DND-41 (cell line): ENCODE results near the gene TTLL5.

Experiments
- ATAC-seq: fragments of 200-7000 bp; cut with Tn5 transposase; 3 replicates; pipeline ENCODE4 v1.9.1; 2021; ENCODE audit warnings: low read depth; ENCODE audit not compliant: insufficient read depth
- DNase-seq: peaks from one replicate; pipeline ENCODE4 v3.0.0-alpha.2; 2020
- H2AFZ ChIP-seq: 2 replicates; pipeline ENCODE4 v1.6.0; 2012; ENCODE audit warnings: low read depth, low read length
- H3K27ac ChIP-seq: 2 replicates; pipeline ENCODE4 v1.5.1; 2012; ENCODE audit warnings: low read length, inconsistent platforms
- H3K27me3 ChIP-seq: fragments of 200-600 bp; sonication (generic); 2 replicates; pipeline ENCODE4 v1.6.0; 2012; ENCODE audit warnings: low read length, mild to moderate bottlenecking, inconsistent platforms; ENCODE audit not compliant: insufficient read depth, poor library complexity
- H3K36me3 ChIP-seq: 2 replicates; pipeline ENCODE4 v1.5.1; 2012; ENCODE audit warnings: low read length, inconsistent platforms; ENCODE audit not compliant: insufficient read depth
- H3K4me1 ChIP-seq: 2 replicates; pipeline ENCODE4 v1.5.1; 2012; ENCODE audit warnings: mild to moderate bottlenecking, low read length; ENCODE audit not compliant: insufficient read depth
- H3K4me2 ChIP-seq: 2 replicates; pipeline ENCODE4 v1.6.0; 2012; ENCODE audit warnings: mild to moderate bottlenecking, moderate library complexity, low read length, inconsistent platforms; ENCODE audit not compliant: insufficient read depth
- H3K4me3 ChIP-seq, 2 experiments: fragments of 200-600 bp in 1 of 2; shearing (Covaris generic) in 1 of 2; 2 replicates each; pipeline ENCODE4 v1.5.1; 2012 to 2016; ENCODE audit warnings: inconsistent platforms in 2 of 2, low read length in 2 of 2, mild to moderate bottlenecking in 2 of 2, low read depth in 1 of 2, moderate library complexity in 1 of 2
- H3K79me2 ChIP-seq: 2 replicates; pipeline ENCODE4 v1.6.0; 2012; ENCODE audit warnings: low read length, inconsistent platforms; ENCODE audit not compliant: insufficient read depth
- H3K9ac ChIP-seq: 2 replicates; pipeline ENCODE4 v1.6.0; 2012; ENCODE audit warnings: low read depth, mild to moderate bottlenecking, inconsistent platforms, low read length, moderate library complexity
- H3K9me3 ChIP-seq: 2 replicates; pipeline ENCODE4 v1.5.1; 2012; ENCODE audit warnings: low read length, moderate library complexity, mild to moderate bottlenecking, inconsistent platforms; ENCODE audit not compliant: insufficient read depth, severe bottlenecking
- H4K20me1 ChIP-seq: 2 replicates; pipeline ENCODE4 v1.6.0; 2012; ENCODE audit warnings: low read length; ENCODE audit not compliant: insufficient read depth
- EZH2 ChIP-seq: IDR thresholded peaks from 3 replicates; pipeline ENCODE4 v1.6.1; 2012; ENCODE audit warnings: borderline replicate concordance, low read depth, mild to moderate bottlenecking, moderate library complexity, low read length, inconsistent platforms; ENCODE audit not compliant: severe bottlenecking
- TF ChIP-seq, protein P1 (sequence below): IDR thresholded peaks from 2 replicates; pipeline ENCODE4 v1.5.1; 2012; ENCODE audit warnings: borderline replicate concordance, low read length, moderate library complexity, mild to moderate bottlenecking; ENCODE audit not compliant: poor library complexity, severe bottlenecking; ENCODE audit errors: extremely low read depth

Gene TTLL5

DNA sequence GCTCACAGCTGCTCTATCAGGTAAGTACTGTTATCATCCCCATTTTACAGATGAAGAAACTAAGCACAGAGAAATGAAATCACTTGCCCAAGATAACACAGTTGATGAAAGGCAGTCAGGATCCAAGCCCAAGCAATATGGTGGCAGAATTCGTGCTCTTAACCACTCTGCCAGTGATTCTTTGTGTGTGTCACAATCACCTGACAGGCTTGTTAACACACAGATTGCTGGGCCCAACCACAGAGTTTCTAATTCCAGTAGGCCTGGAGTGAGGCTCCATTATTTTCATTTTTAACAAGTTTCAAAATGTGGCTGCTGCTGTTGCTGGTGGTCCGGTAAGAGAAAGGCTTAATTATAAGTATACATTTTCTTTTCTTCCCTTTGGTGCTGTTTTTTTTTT, 186.5 kb downstream of the TTLL5 start:
- Histone ChIP-seq H4K20me1 (no peaks in the 10 kb centered on the region), H3K4me2 (no peak overlapping the region), H3K27ac (no peak overlapping the region), H2AFZ (no peak overlapping the region), H3K4me3 (no peak overlapping the region), H3K27me3 (no peaks in the 10 kb centered on the region), H3K4me1 (no peaks in the 10 kb centered on the region), H3K79me2 (no peaks in the 10 kb centered on the region), H3K9ac (no peak overlapping the region), H3K9me3 (no peaks in the 10 kb centered on the region), H3K36me3 (peaks cover 3% of the 10 kb centered on the region; the same call in 1 of the 2 replicates)
- TF ChIP-seq EZH2, result no peak
- TF ChIP-seq, protein P1, sequence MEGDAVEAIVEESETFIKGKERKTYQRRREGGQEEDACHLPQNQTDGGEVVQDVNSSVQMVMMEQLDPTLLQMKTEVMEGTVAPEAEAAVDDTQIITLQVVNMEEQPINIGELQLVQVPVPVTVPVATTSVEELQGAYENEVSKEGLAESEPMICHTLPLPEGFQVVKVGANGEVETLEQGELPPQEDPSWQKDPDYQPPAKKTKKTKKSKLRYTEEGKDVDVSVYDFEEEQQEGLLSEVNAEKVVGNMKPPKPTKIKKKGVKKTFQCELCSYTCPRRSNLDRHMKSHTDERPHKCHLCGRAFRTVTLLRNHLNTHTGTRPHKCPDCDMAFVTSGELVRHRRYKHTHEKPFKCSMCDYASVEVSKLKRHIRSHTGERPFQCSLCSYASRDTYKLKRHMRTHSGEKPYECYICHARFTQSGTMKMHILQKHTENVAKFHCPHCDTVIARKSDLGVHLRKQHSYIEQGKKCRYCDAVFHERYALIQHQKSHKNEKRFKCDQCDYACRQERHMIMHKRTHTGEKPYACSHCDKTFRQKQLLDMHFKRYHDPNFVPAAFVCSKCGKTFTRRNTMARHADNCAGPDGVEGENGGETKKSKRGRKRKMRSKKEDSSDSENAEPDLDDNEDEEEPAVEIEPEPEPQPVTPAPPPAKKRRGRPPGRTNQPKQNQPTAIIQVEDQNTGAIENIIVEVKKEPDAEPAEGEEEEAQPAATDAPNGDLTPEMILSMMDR, result no peak
- ATAC-seq (no peak), DNase-seq (no peak)

DNA sequence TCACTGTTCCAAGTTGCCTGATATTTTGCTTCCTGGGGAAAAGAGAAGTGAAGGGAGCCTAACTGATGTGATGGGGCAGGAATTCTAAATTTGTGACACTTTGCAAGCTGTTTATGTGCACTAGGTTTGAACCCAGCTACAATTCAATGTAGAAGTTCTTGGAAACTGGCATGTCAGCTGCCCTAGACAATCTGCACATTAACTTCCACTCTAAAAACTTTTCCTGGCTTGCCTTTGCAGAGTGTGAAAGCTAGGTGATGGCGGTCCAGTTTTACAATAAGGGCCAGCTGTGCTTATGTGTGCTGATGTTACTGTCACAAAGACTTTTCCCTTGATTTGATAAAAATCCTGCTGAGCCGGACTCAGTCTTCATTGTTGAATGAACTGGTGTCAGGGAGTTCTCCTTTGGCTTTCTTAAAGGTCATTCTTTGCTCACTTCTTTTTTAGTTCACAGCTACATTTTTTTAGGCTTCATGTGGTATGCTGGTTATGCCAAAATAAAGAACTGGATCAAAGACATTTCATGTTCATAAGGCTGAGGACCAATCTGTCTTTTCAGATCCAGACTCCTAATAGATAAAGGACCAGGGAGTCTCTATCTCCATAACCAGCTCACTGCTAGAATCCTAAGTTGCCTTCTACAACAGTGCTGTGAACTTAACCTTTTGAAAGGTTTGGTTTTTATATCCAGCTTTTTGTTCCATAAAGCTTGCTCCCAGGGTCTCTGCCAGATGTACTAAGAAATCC, 187.3 kb downstream of the TTLL5 start:
- Histone ChIP-seq H3K9ac (no peak overlapping the region), H3K36me3 (peaks cover 3% of the 10 kb centered on the region; the same call in 1 of the 2 replicates)
- TF ChIP-seq, protein P1, result no peak
- no peak for TF ChIP-seq EZH2

DNA sequence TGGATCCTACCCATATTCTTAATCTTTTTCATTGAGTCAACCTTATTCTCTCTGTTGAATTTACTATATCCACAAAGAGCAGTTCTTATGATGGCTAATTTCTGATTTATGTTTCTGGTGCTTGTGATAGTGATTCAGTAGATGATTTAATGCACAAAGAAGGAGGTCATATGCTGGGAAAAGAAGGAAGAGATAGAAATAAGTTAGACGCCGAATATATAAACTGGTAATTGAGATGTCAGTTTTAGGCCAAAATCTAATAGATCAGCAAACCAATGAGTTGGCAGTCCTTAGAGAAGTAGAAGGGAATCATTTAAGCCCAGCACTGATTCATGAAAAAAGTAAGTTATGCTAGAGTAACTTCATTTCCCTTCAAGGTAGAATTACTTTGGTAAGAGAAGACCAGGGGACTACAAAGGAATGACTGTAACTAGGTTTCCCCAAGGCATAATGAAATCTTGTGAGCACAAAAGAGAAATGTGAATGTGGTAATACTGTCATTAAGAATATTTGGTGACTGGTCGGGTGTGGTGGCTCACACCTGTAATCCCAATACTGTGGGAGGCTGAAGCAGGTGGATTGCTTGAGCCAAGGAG, 188.4 kb downstream of the TTLL5 start:
- Histone ChIP-seq H2AFZ (no peak overlapping the region), H3K27me3 (no peaks in the 10 kb centered on the region), H4K20me1 (no peaks in the 10 kb centered on the region), H3K27ac (no peak overlapping the region), H3K79me2 (no peaks in the 10 kb centered on the region), H3K4me2 (no peak overlapping the region), H3K4me3 (no peak overlapping the region), H3K9me3 (no peaks in the 10 kb centered on the region), H3K36me3 (peaks cover 3% of the 10 kb centered on the region; the same call in 1 of the 2 replicates), H3K9ac (no peak overlapping the region), H3K4me1 (no peaks in the 10 kb centered on the region)
- DNase-seq (no peak), ATAC-seq (no peak)
- TF ChIP-seq, protein P1, result no peak
- no peak for TF ChIP-seq EZH2

More for the DNA sequence above, 187.3 kb downstream of the TTLL5 start:
- no peaks in the 10 kb centered on the region for H3K27me3 ChIP-seq
- H3K4me2 ChIP-seq, result no peak overlapping the region
- H2AFZ ChIP-seq, result no peak overlapping the region
- DNase-seq (no peak), ATAC-seq (no peak)
- no peaks in the 10 kb centered on the region for H4K20me1 ChIP-seq
- H3K9me3 ChIP-seq, result no peaks in the 10 kb centered on the region
- no peaks in the 10 kb centered on the region for H3K79me2 ChIP-seq
- no peak overlapping the region for H3K4me3 ChIP-seq
- H3K4me1 ChIP-seq, result no peaks in the 10 kb centered on the region
- no peak overlapping the region for H3K27ac ChIP-seq
